H1 (cell line): Measurements from ENCODE around the gene ANKRD29. TPM values are rescaled to one million over a fixed set of nuclear protein-coding genes. Genes with fewer than 3 reads are reported as not detected.

Experiments used
- CTCF ChIA-PET: fragments of 300-600 bp; sonication (Branson Sonifier 250); formaldehyde crosslinking; loops from one replicate; lab custom pipeline; 2021; ENCODE audit not compliant: partially characterized antibody; lab: Charles Lee
- POLR2A ChIA-PET: fragments of 300-600 bp; sonication (Branson Sonifier 250); formaldehyde crosslinking; loops from one replicate; lab custom pipeline; 2021; ENCODE audit warnings: inconsistent platforms; ENCODE audit not compliant: partially characterized antibody; lab: Charles Lee
- DNase-seq, 2 experiments: peaks; one replicate each; pipeline versions ENCODE4 v3.0.0 to v3.0.0-alpha.2; 2010 to 2022; ENCODE audit warnings: low spot score in 2 of 2, low read depth in 1 of 2, mixed read lengths in 1 of 2
- FAIRE-seq: peaks from 2 replicates; lab custom pipeline; 2011; peaks lifted over from hg19 to GRCh38; lab: Jason Lieb, UNC
- H2AFZ ChIP-seq: 2 replicates; pipeline ENCODE4 v1.8.1; 2012; ENCODE audit warnings: low read length, inconsistent platforms
- H2AK5ac ChIP-seq: 2 replicates; pipeline ENCODE4 v1.6.1; 2013; ENCODE audit warnings: low read depth, low read length
- H2BK120ac ChIP-seq: replicated peaks from 2 replicates; pipeline ENCODE3; 2013; ENCODE audit warnings: low read depth, low read length, inconsistent platforms
- H2BK12ac ChIP-seq: 2 replicates; pipeline ENCODE4 v1.6.1; 2013; ENCODE audit warnings: low read depth, low read length
- H2BK15ac ChIP-seq: 2 replicates; pipeline ENCODE4 v1.6.1; 2013; ENCODE audit warnings: low read length
- H2BK20ac ChIP-seq: 2 replicates; pipeline ENCODE4 v1.6.1; 2013; ENCODE audit warnings: low read length
- H2BK5ac ChIP-seq: 2 replicates; pipeline ENCODE4 v1.6.1; 2013; ENCODE audit warnings: low read depth, low read length
- H3K14ac ChIP-seq: 2 replicates; pipeline ENCODE4 v1.6.1; 2013; ENCODE audit warnings: inconsistent platforms; ENCODE audit not compliant: insufficient read length
- H3K18ac ChIP-seq: 2 replicates; pipeline ENCODE4 v1.6.1; 2013; ENCODE audit warnings: low read length; ENCODE audit errors: extremely low read depth
- H3K23ac ChIP-seq: 2 replicates; pipeline ENCODE4 v1.6.1; 2013; ENCODE audit warnings: inconsistent platforms; ENCODE audit not compliant: insufficient read length
- H3K23me2 ChIP-seq: 2 replicates; pipeline ENCODE4 v1.6.1; 2013; ENCODE audit warnings: low read depth, low read length
- H3K27ac ChIP-seq: 2 replicates; pipeline ENCODE4 v1.6.1; 2011; ENCODE audit warnings: low read depth, low read length, inconsistent platforms
- H3K27me3 ChIP-seq, 4 experiments: replicated peaks in 1 of 4; 1 replicate in 1 of 4; 2 replicates in 3 of 4; pipeline versions ENCODE4 v1.6.1 to v1.8.1; 2011 to 2013; ENCODE audit warnings: low read length in 3 of 4, mild to moderate bottlenecking in 3 of 4, inconsistent platforms in 2 of 4, mixed read lengths in 2 of 4, moderate library complexity in 1 of 4; ENCODE audit not compliant: control insufficient read depth in 3 of 4, insufficient read depth in 3 of 4; ENCODE audit errors: extremely low read depth in 1 of 4
- H3K36me3 ChIP-seq, 4 experiments: 2 replicates each; pipeline versions ENCODE4 v1.6.1 to v1.8.1; 2011 to 2013; ENCODE audit warnings: mild to moderate bottlenecking in 4 of 4, low read length in 3 of 4, moderate library complexity in 2 of 4, control low read depth in 1 of 4, inconsistent platforms in 1 of 4; ENCODE audit not compliant: insufficient read depth in 4 of 4, control insufficient read depth in 2 of 4
- H3K4ac ChIP-seq: replicated peaks from 2 replicates; pipeline ENCODE3; 2013; ENCODE audit warnings: low read length, low read depth, mixed read lengths, inconsistent platforms; ENCODE audit not compliant: insufficient read length
- H3K4me1 ChIP-seq, 4 experiments: replicated peaks in 1 of 4; 1 replicate in 1 of 4; 2 replicates in 3 of 4; pipeline versions ENCODE4 v1.6.1 to v1.8.1; 2011 to 2013; ENCODE audit warnings: low read length in 3 of 4, inconsistent platforms in 2 of 4, mixed read lengths in 1 of 4; ENCODE audit not compliant: insufficient read depth in 4 of 4, control insufficient read depth in 3 of 4
- H3K4me2 ChIP-seq, 2 experiments: 2 replicates each; pipeline versions ENCODE4 v1.6.1 to v1.8.1; 2011 to 2013; ENCODE audit warnings: low read depth in 2 of 2, low read length in 2 of 2, control low read depth in 1 of 2, inconsistent platforms in 1 of 2, mild to moderate bottlenecking in 1 of 2; ENCODE audit not compliant: insufficient read depth in 1 of 2
- H3K4me3 ChIP-seq, 4 experiments: fragments of 200-600, 300-600 bp in 1 of 4; sonication (generic), shearing (Covaris generic), sonication (Bioruptor Twin) in 1 of 4; 2 replicates each; pipeline versions ENCODE4 v1.5.1 to v1.8.1; 2011 to 2016; ENCODE audit warnings: low read length in 4 of 4, low read depth in 3 of 4, control low read depth in 2 of 4, inconsistent platforms in 2 of 4, mild to moderate bottlenecking in 2 of 4, mixed read lengths in 1 of 4, moderate library complexity in 1 of 4; ENCODE audit not compliant: insufficient read depth in 2 of 4; ENCODE audit errors: extremely low read depth in 1 of 4
- H3K56ac ChIP-seq: replicated peaks from 2 replicates; pipeline ENCODE3; 2013; ENCODE audit warnings: low read depth, mild to moderate bottlenecking, mixed read lengths, low read length, inconsistent platforms; ENCODE audit not compliant: insufficient read length
- H3K79me1 ChIP-seq: 2 replicates; pipeline ENCODE4 v1.6.1; 2013; ENCODE audit warnings: low read depth, low read length, control low read depth
- H3K79me2 ChIP-seq, 2 experiments: 2 replicates each; pipeline versions ENCODE4 v1.6.1 to v1.8.1; 2012 to 2013; ENCODE audit warnings: low read length in 2 of 2, mild to moderate bottlenecking in 2 of 2, inconsistent platforms in 1 of 2; ENCODE audit not compliant: insufficient read depth in 2 of 2, control insufficient read depth in 1 of 2
- H3K9ac ChIP-seq, 4 experiments: replicated peaks in 1 of 4; 1 replicate in 1 of 4; 2 replicates in 3 of 4; pipeline versions ENCODE4 v1.6.1 to v1.8.1; 2011 to 2013; ENCODE audit warnings: low read depth in 3 of 4, low read length in 3 of 4, control low read depth in 2 of 4, mild to moderate bottlenecking in 2 of 4, moderate library complexity in 2 of 4, inconsistent platforms in 1 of 4; ENCODE audit errors: extremely low read depth in 1 of 4
- H3K9me3 ChIP-seq, 2 experiments: 2 replicates each; pipeline versions ENCODE4 v1.6.1 to v1.8.1; 2012 to 2013; ENCODE audit warnings: mild to moderate bottlenecking in 2 of 2, moderate library complexity in 2 of 2, control low read depth in 1 of 2, inconsistent platforms in 1 of 2, low read depth in 1 of 2, low read length in 1 of 2, mixed read lengths in 1 of 2; ENCODE audit not compliant: insufficient read depth in 2 of 2
- H4K20me1 ChIP-seq, 2 experiments: replicated peaks in 1 of 2; 2 replicates each; pipeline versions ENCODE3 to v1.8.1; 2011 to 2013; ENCODE audit warnings: inconsistent platforms in 2 of 2, low read length in 2 of 2, mild to moderate bottlenecking in 1 of 2; ENCODE audit not compliant: insufficient read depth in 2 of 2, control insufficient read depth in 1 of 2
- H4K5ac ChIP-seq: 2 replicates; pipeline ENCODE4 v1.6.1; 2013; ENCODE audit warnings: low read length, low read depth, mixed read lengths, inconsistent platforms; ENCODE audit not compliant: insufficient read length
- H4K8ac ChIP-seq: 2 replicates; pipeline ENCODE4 v1.8.0; 2013; ENCODE audit warnings: mild to moderate bottlenecking, moderate library complexity, low read length, inconsistent platforms; ENCODE audit not compliant: insufficient read depth; ENCODE audit errors: extremely low read depth
- H4K91ac ChIP-seq: replicated peaks from 2 replicates; pipeline ENCODE3; 2013; ENCODE audit warnings: low read length, mixed read lengths, inconsistent platforms; ENCODE audit not compliant: insufficient read length
- BACH1 ChIP-seq: IDR thresholded peaks from 2 replicates; pipeline ENCODE4 v1.6.1; 2012; ENCODE audit warnings: low read length, improper control_type of control experiment
- BRCA1 ChIP-seq: IDR thresholded peaks from 2 replicates; pipeline ENCODE4 v1.6.1; 2012; ENCODE audit warnings: low read depth, low read length, improper control_type of control experiment
- CHD2 ChIP-seq: IDR thresholded peaks from 2 replicates; pipeline ENCODE4 v1.6.1; 2012; ENCODE audit warnings: low read length, improper control_type of control experiment
- EP300 ChIP-seq, 2 experiments: IDR thresholded peaks; 1 replicate in 1 of 2; 2 replicates in 1 of 2; pipeline ENCODE4 v1.6.1; 2011 to 2012; ENCODE audit warnings: low read depth in 2 of 2, low read length in 2 of 2, mild to moderate bottlenecking in 2 of 2, borderline replicate concordance in 1 of 2, inconsistent platforms in 1 of 2, moderate library complexity in 1 of 2
- KDM5A ChIP-seq: fragments of 200-600 bp; IDR thresholded peaks from 2 replicates; pipeline ENCODE4 v1.7.1; 2012; ENCODE audit warnings: mild to moderate bottlenecking, low read length, inconsistent platforms, mixed read lengths
- RBBP5 ChIP-seq: IDR thresholded peaks from 2 replicates; pipeline ENCODE4 v1.7.1; 2012; ENCODE audit warnings: low read depth, mild to moderate bottlenecking, inconsistent platforms, low read length, moderate library complexity, borderline replicate concordance
- TAF7 ChIP-seq: optimal IDR thresholded peaks from 2 replicates; pipeline ENCODE3; 2011; ENCODE audit warnings: low read depth, mild to moderate bottlenecking, inconsistent platforms, low read length, moderate library complexity, borderline replicate concordance
- ZNF274 ChIP-seq: IDR thresholded peaks from 2 replicates; pipeline ENCODE4 v1.7.0; 2012; ENCODE audit warnings: low read length, borderline replicate concordance; ENCODE audit errors: extremely low read depth
- WGBS, 2 experiments: shearing (Covaris generic) in 1 of 2; methylation state at CpG; one replicate each; pipeline versions ENCODE4 v1.1.6 to v1.1.7; 2013 to 2015; ENCODE audit warnings: low lambda C conversion rate in 2 of 2, mixed read lengths in 2 of 2, inconsistent platforms in 1 of 2, low coverage in 1 of 2, missing lambda C conversion rate in 1 of 2; ENCODE audit not compliant: insufficient replicate concordance in 2 of 2, insufficient coverage in 1 of 2, insufficient read length in 1 of 2; ENCODE audit errors: extremely low coverage in 1 of 2, missing lambda C conversion rate in 1 of 2; 5-methylcytosine and 5-hydroxymethylcytosine counted together
- polyA plus RNA-seq, 7 experiments: library from polyadenylated mRNA; depleted of rRNA in 3 of 7; stranded (reverse) in 5 of 7; unstranded in 2 of 7; fragments of >200 nt in 5 of 7; fragments of 200-250 nt in 2 of 7; gene quantifications; 1 replicate in 5 of 7; 2 replicates in 1 of 7; 4 replicates in 1 of 7; pipeline versions ENCODE4 v1.2.1 to v1.2.3, GENCODE V29; 2011 to 2013; ENCODE audit warnings: missing spikeins in 2 of 7, mixed read lengths in 2 of 7
- total RNA-seq: library from RNA; stranded (reverse); fragmentation: NEBNext Ultra II Directional; extraction: Animal tissue kit (Norgen Biotek cat#: 25700); gene quantifications from 2 replicates; pipeline ENCODE4 v1.2.1, GENCODE V29; 2021
- TF ChIP-seq, protein P1 (sequence below): IDR thresholded peaks from 2 replicates; pipeline ENCODE4 v1.6.1; 2012; ENCODE audit warnings: inconsistent platforms

The ANKRD29 gene
- total and polyA plus RNA-seq, 2 of the 8 experiments (the other 6 are each of a cell fraction or from before 2014, with no cell fraction given), result 3.0 to 7.3 TPM

DNA sequence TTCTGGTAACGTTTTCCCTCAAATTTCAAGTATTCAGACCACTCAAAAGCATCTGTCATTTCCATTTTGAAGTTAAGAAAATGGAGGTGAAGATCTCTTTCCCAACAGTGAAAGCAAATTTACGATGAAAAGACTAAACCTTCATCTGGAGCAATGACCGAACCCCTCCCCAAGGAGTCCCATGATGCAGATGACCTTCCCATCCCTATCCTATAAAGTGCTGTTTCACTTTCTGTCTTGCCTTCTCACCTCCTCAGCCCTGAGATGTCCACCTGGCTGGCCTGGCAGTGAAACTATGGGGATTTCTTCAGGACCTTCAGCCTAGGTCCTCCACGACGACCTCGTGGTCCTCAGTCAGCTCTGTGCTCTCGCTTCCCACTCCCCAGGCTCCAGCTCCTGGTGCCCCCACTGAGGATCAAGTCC is 75.5 kb downstream of the ANKRD29 start:
- peak overlapping the region; percentile 22; the same call in 1 of the 2 replicates for H2AFZ ChIP-seq
- no peak overlapping the region for H3K56ac ChIP-seq
- no peak overlapping the region for H3K9ac ChIP-seq
- H4K5ac ChIP-seq, result no peak overlapping the region
- peak overlapping the region; percentile 7 for H4K91ac ChIP-seq
- no peak overlapping the region; the same call in 1 of the 2 replicates for H4K8ac ChIP-seq
- CTCF ChIA-PET, result interaction anchor here (0.6 to 1.6 kb wide), 4 partner anchors 12 to 408 kb away, joined by 3 to 4 read pairs (median 3); no protein-coding TSS in a partner anchor
- POLR2A ChIA-PET, result interaction anchor here (1.0 kb wide), 1 partner anchor 89 kb away, joined by 3 read pairs; no protein-coding TSS in a partner anchor
- H3K36me3 ChIP-seq, result no peaks in the 10 kb centered on the region
- peak overlapping the region; percentile 89; the same call in 1 of the 2 replicates for H2BK15ac ChIP-seq
- H3K14ac ChIP-seq, result no peak overlapping the region
- H3K18ac ChIP-seq, result peak overlapping the region; percentile 57
- H3K79me2 ChIP-seq, result peaks cover 0 to 32% of the 10 kb centered on the region in 2 experiments; a peak in 2 of 4 replicates
- peak overlapping the region; percentile 27 for H3K4ac ChIP-seq
- no peaks in the 10 kb centered on the region for H4K20me1 ChIP-seq
- DNase-seq (no peak), FAIRE-seq (no peak)
- WGBS, 2 experiments, result 63% methylated on average over 7 of the region's 7 CpGs; no CpG with 5 or more reads in 1 of the 2 experiments
- H3K23ac ChIP-seq, result no peak overlapping the region
- peak overlapping the region; percentile 0 to 31; a peak in 3 of 4 replicates for H3K4me2 ChIP-seq
- H3K9me3 ChIP-seq, result no peaks in the 10 kb centered on the region
- peaks cover 9% of the 10 kb centered on the region for H3K23me2 ChIP-seq
- no peak overlapping the region for H2AK5ac ChIP-seq
- peaks cover 0 to 3% (median 1%) of the 10 kb centered on the region in 4 experiments; a peak in 2 of 7 replicates for H3K4me1 ChIP-seq
- H3K79me1 ChIP-seq, result peaks cover 10% of the 10 kb centered on the region
- peak overlapping the region; percentile 75 for H2BK120ac ChIP-seq
- H3K27me3 ChIP-seq, result peaks cover 0 to 2% (median 0%) of the 10 kb centered on the region in 4 experiments; a peak in 1 of 7 replicates
- no peak overlapping the region for H2BK5ac ChIP-seq
- no peak overlapping the region for H3K27ac ChIP-seq
- H3K4me3 ChIP-seq, result peak overlapping the region in 2 of 4 experiments; percentile 3 to 96; a peak in 3 of 8 replicates
- no peak overlapping the region for H2BK20ac ChIP-seq
- peak overlapping the region; percentile 92 for H2BK12ac ChIP-seq
- no peak for TF ChIP-seq EP300 (IDR thresholded peaks at IDR 0.05; ENCODE audit: borderline replicate concordance in 1 of 2, low read depth in 2 of 2, low read length in 2 of 2)
- TF ChIP-seq, protein P1, sequence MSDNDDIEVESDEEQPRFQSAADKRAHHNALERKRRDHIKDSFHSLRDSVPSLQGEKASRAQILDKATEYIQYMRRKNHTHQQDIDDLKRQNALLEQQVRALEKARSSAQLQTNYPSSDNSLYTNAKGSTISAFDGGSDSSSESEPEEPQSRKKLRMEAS, result no peak
- TF ChIP-seq BACH1, result no peak
- no peak for TF ChIP-seq ZNF274
- TF ChIP-seq BRCA1, result no peak
- TF ChIP-seq KDM5A, result no peak
- TF ChIP-seq RBBP5, result no peak
- no peak for TF ChIP-seq TAF7
- no peak for TF ChIP-seq CHD2
